Measurements from ENCODE around the gene YPEL1.
A peak's percentile ranks its signal among the peaks of the same experiment; 100 is the strongest.

YPEL1 gene, protein sequence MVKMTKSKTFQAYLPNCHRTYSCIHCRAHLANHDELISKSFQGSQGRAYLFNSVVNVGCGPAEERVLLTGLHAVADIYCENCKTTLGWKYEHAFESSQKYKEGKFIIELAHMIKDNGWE

DNA sequence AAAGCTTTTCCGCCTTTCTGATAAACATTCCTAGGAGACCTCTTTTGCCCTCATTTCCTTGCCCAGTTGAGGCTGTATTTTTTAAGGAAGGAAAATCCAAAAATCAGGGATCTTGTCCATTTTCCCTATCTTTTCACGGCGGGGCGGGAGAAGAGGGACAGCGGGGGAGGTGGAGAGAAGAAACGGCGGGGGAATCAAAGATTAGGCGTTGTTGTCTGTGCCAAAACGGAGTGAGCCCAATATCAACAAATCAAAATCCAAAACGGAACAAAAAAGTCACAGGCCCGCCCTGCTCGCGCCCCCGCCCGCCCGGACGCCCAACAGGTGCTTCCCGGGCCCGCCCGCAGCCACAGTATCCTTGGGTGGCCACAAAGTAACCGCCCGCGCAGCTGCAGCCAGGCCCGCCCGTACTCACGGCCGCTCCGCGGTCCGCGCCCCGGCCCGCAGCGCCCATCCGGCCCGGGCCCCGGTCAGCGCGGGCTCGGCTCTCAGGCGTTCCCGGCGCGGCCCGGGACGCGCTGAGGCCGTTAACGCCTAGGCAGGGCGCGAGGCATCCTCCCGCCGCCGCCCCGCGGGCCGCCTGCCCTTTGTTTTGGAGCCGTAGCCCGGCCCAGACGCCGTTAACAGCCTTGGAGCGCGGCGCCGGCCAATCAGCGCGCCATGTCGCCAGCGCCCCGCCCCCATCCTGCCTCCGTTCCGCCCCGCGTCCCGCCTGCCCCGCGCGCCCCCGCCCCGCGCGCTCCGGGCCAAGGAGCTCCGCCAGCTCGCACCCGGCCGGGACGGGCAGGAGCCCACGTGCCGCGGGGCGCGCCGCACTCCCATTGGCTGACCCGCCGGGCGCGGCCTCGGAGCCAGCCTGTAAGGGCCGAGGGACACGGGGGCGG lies at the start of gene YPEL1:
YPEL1 (minus strand) TSS at position 595 of the 884 bp plus-strand sequence. CDS start 25,050 bp downstream, outside the sequence.
- DNase-seq, result peak; percentile 92

DNA sequence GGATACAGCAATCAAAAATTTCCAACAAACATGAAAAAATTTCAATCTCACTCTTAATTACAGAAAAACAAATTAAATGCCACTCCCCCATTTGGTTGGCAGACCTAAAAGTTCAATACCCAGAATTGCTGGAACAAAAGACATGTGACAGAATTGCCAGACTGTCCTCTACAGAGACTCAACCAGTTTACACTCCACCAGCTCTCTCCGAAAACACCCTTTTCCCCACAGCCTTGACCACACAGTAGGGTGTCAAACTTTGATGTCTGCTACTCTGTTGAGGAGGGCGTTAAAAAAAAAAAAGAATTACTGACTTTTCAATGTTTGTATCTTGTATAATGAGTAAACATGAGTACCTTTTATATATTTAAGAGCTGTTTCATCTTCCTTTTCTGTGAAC lies 44.7 kb upstream of the YPEL1 start:
- no peak for DNase-seq

DNA sequence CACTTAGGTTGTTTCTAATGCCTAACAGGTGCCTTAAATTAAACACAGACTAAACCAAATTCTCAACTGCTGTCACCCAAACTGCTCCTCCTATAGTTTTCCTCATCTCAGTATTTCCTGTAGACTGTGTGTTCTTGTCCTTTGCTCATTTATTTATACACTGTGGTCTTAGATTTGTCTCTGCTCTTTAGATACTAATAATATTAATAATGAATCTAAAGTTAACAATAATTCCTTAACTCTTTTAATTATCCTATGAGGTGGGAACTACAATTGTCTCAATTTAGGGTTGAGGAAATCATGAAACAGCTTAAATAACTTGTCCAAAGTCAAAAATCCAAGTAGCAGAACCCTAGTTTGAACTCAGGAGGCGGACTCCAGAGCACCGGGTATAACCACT lies 43.9 kb upstream of the YPEL1 start:
- DNase-seq, result no peak

DNA sequence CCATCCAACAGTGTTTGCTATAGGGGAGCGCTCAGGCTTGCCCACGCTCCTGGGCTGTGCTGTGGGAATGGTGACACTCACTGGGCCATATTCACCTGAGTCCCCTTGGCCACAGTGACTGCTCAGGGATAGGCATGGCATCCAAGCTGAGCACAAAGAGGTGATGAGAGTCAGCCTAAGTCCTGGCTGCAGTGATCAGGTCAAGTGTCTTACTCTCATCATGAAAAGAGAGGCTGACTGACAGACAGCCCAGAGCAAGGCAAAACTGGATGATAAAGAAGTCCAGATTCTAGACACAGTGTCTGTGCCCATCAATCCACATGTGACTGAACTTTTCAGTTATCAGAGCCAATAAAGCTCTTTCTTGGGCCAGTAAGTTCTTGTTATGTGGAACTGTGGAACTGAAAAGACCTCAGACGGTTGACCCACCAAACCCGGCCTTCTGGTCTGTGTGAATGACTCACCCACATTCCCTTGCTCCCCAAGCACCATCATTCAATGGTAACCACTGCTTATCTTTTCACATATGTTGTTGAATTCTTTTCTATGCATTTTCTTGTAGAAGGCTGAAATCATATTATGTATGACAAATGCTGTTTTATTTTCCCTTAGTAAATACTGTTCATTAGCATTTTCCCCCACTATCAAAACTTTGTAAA lies 43.2 kb upstream of the YPEL1 start:
- DNase-seq, result no peak

DNA sequence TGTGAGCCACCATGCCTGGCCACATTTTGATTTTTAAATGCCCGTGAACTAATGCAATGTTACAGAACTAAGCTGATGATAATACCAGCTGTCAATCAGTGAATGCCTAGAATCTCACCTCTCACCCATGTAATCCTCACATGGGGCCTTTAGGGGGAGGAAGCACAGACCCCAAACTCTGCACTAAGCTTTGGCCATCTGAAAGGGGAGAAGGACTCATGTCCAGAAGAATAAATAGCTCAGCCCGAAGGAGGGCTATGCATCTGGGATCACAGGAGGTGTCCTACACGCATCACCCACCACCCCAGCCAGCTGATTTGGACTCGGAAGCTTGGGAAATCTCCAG lies 36.0 kb upstream of the YPEL1 start:
- no peak for DNase-seq

DNA sequence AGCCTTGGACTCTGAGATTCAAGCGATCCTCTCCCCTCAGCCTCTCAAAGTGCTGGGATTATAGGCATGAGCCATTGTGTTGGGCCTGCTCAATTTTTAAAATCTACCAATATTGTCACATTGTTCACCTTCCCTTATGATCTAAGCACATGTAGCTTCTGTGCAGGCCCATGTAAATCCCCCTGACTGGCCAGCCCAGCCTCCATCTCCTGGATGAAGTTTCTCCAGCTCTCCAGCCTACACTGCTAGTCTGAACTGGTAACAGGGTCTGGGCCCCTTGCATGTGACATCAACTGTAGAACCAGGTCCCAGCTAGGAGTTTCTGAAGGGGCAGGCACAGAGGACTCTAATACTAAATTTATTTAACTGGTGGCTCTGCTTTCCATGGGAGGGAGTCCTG lies 32.8 kb upstream of the YPEL1 start:
- no peak for DNase-seq

DNA sequence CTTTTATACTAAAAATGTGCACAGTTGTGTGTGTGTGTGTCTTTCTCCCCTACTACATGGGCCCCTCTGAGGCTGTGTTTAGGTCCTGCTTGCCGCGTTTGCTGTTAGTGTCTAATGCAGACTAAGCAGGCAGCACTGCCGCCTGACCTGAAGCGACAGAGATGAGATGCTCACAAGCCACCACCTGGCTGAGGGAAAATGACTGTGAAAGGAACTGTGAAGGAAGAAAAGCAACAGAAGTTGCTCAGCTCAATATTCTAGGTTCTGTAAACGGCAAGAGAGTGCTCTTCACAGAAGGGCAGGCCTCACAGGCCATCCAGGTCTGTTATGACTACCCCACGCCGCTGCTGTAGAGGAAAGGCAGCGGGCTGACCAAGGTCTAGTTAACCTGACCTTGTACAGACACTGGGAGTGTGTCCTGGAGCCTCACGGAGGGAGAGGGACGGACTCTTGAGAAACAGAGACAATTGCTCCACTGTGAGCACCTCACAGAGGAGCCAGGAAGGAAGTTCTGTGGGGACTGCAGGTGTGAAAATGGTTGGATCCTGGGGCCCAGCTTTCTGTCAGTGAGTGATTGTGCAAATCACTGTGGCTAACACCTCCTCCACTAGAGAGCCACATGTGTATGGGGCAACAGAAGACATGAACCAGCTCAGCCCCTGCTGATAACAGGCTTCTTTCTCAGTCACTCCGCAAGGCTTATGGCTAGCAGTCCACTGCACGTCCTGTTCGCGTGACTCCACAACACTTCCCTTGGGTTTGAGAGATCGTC lies 31.3 kb upstream of the YPEL1 start:
- DNase-seq, result peak; percentile 64

DNA sequence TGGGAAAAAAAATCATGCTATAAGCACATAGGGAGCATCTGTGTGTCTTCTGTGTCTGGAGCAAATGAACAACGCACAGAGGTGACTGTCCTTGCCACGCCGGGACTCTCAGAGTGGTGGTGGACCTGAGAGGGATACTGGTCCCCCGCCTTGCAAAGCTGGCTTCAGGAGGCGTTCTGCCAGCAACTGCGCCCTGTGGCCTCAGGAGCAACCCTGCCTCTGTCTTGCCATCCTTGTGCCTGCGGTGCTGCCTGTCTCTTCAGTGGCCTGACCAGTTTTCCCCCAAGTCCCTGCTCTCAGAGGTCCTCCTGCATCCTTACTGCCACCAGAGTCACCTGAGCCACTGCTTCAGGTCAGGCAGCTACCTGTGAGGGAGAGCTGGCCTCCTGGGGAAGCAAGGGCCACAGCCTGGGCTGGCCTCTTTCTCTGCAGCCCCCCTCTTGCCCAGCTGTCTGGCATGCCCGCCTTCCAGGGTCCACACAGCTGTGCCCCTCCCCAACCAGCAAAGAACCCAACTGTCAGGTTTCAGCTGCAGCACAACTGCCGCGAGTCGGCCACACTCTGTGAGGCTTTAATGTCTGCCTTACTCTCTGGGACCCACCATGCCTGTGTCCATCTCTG lies 30.4 kb upstream of the YPEL1 start:
- DNase-seq, result no peak

DNA sequence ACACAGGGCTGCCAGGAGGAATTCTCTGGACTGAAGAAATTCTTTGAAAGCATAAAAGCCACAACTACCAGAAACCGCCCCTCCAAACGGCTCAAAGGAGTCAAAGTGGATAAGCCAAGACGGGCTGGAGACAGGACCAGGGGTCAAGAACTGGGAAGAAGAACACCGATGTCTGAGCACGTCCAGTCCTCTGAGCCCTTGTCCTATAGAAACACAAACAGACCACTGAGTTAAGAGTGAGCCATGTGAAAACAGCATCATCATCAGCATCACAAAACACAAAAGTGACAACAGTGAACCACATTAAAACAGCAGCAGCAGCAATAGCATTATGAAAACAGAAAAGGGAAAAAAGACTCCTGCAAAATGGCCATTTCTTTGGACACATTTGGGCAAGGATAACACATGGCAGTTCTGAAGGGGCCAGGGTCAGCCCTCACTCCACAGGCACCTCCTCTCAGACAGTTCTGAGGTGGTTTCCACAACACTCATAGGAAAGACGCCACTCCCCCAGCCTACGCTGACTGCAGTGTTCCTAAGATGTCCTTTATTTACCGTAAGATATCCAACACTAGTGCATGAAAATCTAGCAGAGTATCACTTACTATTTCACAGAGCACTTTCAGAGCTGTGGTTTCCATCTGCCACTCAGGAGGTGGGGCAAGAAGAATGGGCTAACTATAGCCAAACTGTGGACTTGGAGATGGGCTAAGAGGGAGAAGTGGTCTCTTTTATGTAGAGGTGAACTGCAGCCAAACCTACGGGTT lies 28.6 kb upstream of the YPEL1 start:
- DNase-seq, result peak; percentile 47

DNA sequence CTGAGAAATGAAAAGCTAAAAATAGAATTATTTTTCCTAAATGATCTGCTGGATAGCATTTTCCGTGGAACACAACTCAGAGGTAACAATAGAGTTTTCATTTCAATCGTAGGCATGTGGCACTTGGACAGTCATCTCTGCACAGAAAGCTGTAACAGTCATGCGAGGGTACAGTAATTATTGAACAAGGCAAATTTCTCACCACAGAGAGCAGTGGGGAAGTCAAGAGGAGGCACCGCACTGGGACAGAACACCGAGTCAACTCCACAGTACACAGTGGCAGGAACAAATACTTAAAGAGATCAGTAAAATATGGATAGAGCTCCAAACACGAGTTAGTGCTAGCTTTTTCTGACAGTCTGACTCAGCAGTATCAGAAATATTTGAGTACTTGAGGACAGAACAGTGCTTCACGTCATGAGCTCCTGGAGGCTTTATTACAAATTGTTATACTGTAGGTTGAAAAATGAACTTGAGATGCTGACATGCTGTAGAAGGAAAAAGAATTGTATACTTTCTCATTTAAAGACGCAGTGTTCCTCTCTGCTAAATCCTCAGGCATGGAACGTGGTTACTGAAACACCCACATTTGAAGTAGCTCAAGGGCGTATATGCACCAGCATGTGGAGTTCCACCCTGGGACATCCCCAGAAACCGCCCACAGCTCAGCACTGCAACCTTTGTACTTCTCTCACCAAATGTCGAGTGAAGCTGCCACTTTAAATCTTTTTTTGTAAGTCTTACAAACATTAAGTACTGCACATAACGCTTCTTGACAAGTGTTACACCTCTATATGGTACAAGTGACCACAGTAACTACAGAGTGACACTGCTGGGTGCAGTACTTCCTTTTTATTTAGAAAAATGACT lies 27.4 kb upstream of the YPEL1 start:
- peak; percentile 61 for DNase-seq

DNA sequence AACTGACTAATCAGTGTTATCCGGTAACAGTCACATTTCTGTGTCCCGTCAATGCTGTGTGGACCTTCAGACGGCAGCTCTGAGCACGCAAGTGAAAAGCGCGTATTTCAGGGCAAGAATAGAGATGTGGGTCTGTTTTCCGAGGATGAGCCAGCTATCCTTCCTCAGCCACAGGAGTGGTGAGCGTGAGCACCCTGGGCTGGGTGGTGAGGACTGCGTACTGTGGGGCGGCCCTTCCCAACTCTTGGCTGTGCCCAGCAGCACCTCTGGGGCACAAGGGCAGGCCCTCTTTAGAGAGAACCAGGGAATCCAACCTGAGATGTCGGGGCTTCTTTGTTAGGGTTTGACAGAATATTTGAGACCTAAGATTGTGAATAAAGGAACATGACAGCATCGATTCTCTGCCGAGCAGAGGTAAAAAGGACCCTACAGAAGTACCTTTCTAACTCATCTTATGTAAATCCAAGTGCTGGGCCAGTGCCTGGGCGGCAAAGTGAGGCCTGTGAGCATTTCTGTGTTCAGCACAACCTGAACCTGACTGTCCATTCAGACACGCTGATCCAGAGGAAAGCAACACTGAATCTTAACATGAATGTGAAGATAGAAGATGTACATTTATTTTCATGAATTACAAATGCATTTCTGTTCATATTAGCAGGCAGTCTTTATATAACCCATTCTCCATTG lies 26.5 kb upstream of the YPEL1 start:
- no peak for DNase-seq

DNA sequence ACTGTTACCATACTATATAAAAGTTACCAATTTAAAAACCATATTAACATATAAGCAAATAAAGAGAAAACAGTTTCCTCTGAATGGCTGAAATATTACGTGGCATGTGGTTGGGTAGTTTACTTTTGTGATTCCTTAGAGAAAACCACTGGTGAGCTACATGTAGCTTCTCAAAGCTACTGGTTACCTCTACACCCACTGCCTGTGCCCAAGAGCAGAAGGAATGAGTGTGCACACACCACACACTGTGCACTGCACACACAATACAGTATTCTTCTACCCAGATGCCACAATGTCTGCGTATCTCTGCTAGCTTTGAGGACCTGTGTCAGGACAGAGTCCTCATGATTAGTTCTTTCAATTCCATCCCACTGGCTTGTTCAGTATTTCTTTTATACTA lies 25.5 kb upstream of the YPEL1 start:
- DNase-seq, result peak; percentile 46

DNA sequence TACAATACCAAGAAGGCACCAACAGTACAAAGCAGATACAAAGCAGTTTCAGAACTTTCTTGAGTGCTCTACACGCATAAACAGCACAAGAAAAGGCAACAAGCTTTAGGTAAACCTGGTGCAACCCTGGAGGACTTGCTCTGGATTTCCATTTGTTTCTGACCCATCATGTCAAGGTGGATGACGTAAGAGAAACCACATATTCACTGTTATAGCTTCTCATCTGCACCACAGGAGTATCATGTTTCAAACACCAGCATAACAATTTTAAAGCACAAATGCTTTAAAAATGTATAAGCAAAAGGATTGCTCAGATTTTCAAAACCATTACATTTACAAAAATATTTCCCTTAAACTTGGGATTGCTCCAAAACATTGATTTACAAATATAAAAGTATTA lies 25.0 kb upstream of the YPEL1 start:
- no peak for DNase-seq

DNA sequence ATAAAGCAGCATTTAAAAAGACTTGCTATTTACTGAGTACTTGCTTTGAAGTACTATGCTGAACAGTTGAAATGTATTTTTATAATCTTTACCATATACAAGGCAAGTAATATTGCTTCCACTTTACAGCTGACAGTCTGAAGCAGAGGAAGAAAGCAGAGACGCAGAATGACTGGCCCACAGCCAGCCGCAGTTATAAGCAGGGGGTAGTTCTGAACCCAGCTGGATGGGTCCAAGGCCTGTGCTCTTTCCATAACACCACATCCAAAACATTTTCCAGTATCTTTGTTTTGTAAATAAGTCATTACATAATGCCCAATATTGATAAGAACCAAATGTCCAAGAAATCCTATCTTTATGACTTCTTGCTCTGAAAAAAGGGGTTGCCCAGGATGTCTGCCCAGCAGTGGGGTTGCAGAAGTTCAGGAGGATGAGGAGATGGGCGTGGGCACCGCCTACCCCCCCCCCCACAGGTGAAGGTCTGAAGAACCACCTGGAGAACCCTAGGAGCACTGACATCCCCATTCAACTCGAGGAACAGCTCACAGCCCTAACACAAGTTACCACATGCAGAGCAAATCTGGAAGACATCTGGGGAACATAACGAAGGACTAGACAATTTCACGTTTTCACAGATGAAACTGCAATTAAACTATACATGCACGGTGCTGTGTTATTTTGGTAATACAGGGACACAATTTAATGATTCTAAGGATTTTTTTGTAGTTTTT lies 24.2 kb upstream of the YPEL1 start:
- DNase-seq, result no peak

DNA sequence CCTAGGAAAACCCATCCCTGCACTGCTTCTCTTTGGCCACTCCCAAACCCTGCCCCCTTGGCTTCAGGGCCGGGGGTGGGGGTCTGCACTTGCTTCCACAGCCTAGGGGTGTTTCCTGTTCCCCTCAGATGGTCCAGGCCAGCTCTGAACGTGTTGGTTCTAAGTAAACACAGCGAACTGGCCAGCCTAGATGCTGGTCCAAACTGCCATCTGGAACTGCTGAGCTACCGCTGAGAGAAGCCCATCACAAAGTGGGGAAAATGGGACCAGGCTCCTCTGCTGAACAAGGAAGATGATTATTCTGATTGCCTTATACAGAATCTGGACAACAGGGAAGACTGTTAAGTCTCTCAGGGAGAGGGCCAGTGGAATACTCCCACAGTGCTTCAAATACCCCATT lies 23.5 kb upstream of the YPEL1 start:
- no peak for DNase-seq

DNA sequence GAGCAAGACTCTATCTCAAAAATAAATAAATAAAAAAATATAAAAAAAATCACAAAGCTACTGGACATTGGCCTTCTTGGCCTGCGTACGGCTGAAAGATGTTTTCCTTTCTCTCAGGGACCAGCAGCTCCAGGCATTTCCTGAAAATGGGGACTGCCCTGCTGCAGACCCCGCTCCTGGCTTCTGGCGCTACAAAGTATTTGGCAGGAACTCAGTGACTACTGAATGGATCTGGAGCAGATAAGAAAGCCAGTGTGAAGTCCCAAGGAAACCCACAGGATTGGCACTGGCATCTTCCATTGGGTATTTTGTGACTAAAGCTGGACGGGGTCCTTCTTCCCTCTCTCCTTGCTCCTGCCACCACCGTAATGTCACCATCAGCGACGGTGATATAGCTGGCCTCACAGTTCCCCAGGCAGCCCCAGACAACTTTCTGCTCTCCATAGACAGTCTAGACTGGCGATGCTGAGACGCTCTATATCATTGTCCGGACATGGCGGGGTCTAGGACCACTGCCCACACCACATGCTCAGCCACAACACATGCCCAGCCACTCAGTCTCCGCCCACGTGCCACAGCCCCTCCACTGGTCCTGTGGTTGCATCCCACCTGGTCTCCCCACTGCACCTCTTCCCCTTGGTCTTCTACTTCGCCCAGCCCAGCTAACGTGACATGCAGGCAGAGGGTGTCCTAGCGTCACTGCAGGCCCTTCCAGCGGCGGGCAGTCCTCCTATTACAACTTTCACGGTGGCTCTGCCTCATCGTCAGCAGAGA lies 22.7 kb upstream of the YPEL1 start:
- no peak for DNase-seq

DNA sequence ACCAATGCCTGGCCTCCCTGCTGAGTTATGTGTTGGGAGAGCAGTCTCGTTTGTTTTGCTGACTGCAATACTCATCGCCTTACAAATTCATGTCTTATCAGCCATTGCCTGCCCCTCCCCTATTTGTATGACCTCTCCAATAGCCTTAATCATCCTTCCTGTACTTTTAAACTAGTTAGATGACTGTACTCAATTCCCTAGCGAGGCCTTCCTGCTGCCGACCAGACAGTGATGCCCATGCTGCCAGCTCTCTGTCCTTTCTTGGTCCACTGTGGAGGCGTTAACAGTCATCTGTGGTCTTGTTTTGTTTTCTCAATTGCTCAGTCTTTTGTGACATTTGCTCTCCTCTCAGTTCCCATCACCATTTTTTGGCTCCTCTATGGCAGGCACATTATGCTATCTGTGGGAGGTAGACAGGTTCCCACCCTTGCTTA lies 20.3 kb upstream of the YPEL1 start:
- DNase-seq, result no peak

DNA sequence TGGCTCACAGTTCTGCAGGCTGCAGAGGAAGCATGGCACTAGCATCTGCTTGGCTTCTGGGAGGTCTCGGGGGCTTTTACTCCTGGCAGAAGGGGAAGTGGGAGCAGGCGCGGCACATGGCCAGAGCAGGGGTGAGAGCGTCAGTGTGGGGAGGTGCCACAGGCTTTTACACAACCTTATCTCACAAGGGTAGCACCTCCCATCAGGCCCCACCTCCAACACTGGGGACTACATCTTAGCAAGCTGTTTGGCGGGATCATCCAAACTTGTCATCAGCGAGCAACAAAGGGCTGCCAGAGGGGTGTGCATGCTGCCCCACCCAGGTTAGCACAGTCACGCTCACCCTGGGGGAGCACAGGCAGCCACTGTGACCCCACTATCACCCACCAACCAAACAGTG lies 18.9 kb upstream of the YPEL1 start:
- no peak for DNase-seq

All from stimulated activated CD4-positive, alpha-beta T cell treated with anti-CD3 and anti-CD28 coated beads, Interleukin-4, amount 100 ng/mL, for 24 hours (primary cell).